NB4 (cell line): Measurements from ENCODE around the gene ZNF227.
"Not testable (repeated sequence)": the region's sequence is repeated elsewhere in the genome, so short reads cannot be mapped to it uniquely, and the experiment has no call there.

Source experiments
- CTCF ChIP-seq: IDR thresholded peaks from one replicate; pipeline ENCODE4 v1.5.1; 2012; ENCODE audit warnings: low read depth, low read length
- MAX ChIP-seq: IDR thresholded peaks from 2 replicates; pipeline ENCODE4 v1.6.1; 2011; ENCODE audit warnings: low read depth, low read length
- MYC ChIP-seq: IDR thresholded peaks from 2 replicates; pipeline ENCODE4 v1.6.1; 2011; ENCODE audit warnings: low read depth, low read length
- POLR2A ChIP-seq: IDR thresholded peaks from 2 replicates; pipeline ENCODE4 v1.6.1; 2011; ENCODE audit warnings: mild to moderate bottlenecking; ENCODE audit not compliant: insufficient read length; ENCODE audit errors: extremely low read depth

GRCh38 chr19:44170660-44171059 is 41.7 kb upstream of the ZNF227 start:
- not testable (repeated sequence) for TF ChIP-seq CTCF, MAX, POLR2A, MYC
